GM23338 (cell line): ENCODE measurements around the gene LIPJ. TPM values are rescaled to one million over a fixed set of nuclear protein-coding genes. Genes with fewer than 3 reads are reported as not detected.

Source experiments
- ATAC-seq: fragments of 200-7000 bp; cut with Tn5 transposase; 3 replicates; pipeline ENCODE4 v1.9.1; 2020
- DNase-seq: peaks from one replicate; pipeline ENCODE4 v3.0.0-alpha.2; 2015; ENCODE audit warnings: low spot score
- H2AFZ ChIP-seq: fragments of 200-600 bp; sonication (generic); 2 replicates; pipeline ENCODE4 v1.8.0; 2016; ENCODE audit warnings: antibody characterized with exemption, mild to moderate bottlenecking, moderate library complexity
- H3F3A ChIP-seq: fragments of 200-600 bp; sonication (generic); replicated peaks from 2 replicates; pipeline ENCODE4 v1.8.0; 2017; ENCODE audit warnings: antibody characterized with exemption, mixed run types, low read depth
- H3K27ac ChIP-seq: fragments of 200-600 bp; sonication (generic); 2 replicates; pipeline ENCODE4 v1.6.1; 2016; ENCODE audit warnings: low read depth
- H3K27me3 ChIP-seq: fragments of 200-600 bp; sonication (generic); 2 replicates; pipeline ENCODE4 v1.8.0; 2016; ENCODE audit warnings: mild to moderate bottlenecking, mixed run types, moderate library complexity; ENCODE audit not compliant: insufficient read depth
- H3K36me3 ChIP-seq: fragments of 200-600 bp; sonication (generic); 2 replicates; pipeline ENCODE4 v1.8.0; 2016; ENCODE audit warnings: mild to moderate bottlenecking; ENCODE audit not compliant: insufficient read depth
- H3K4me1 ChIP-seq: fragments of 200-600 bp; sonication (generic); 2 replicates; pipeline ENCODE4 v1.8.0; 2016; ENCODE audit warnings: mild to moderate bottlenecking, moderate library complexity; ENCODE audit not compliant: insufficient read depth
- H3K4me2 ChIP-seq: fragments of 200-600 bp; sonication (generic); 2 replicates; pipeline ENCODE4 v1.7.1; 2017; ENCODE audit warnings: mixed run types
- H3K4me3 ChIP-seq: fragments of 200-600 bp; sonication (generic); 2 replicates; pipeline ENCODE4 v1.6.1; 2016; ENCODE audit warnings: mixed run types
- H3K79me2 ChIP-seq: fragments of 200-600 bp; sonication (generic); replicated peaks from 2 replicates; pipeline ENCODE4 v1.8.0; 2017; ENCODE audit warnings: mild to moderate bottlenecking; ENCODE audit not compliant: insufficient read depth
- H3K9me2 ChIP-seq: fragments of 200-600 bp; sonication (generic); 2 replicates; pipeline ENCODE4 v1.8.0; 2017; ENCODE audit not compliant: insufficient read depth
- H4K20me1 ChIP-seq: fragments of 200-600 bp; sonication (generic); replicated peaks from 2 replicates; pipeline ENCODE4 v1.8.0; 2017; ENCODE audit warnings: mild to moderate bottlenecking; ENCODE audit not compliant: insufficient read depth
- H3K27ac Mint-ChIP-seq: 2 replicates; pipeline ENCODE4 v1.8.0; 2020; ENCODE audit warnings: inconsistent platforms, mild to moderate bottlenecking, moderate library complexity, mixed read lengths
- H3K27me3 Mint-ChIP-seq: 3 replicates; pipeline ENCODE4 v1.8.0; 2022; ENCODE audit warnings: low read depth, mild to moderate bottlenecking, moderate library complexity, mixed read lengths, inconsistent platforms; ENCODE audit not compliant: insufficient read depth, poor library complexity
- H3K36me3 Mint-ChIP-seq: 3 replicates; pipeline ENCODE4 v1.8.0; 2021; ENCODE audit warnings: low read depth, mild to moderate bottlenecking, inconsistent platforms, moderate library complexity, mixed read lengths
- H3K4me1 Mint-ChIP-seq: 3 replicates; pipeline ENCODE4 v1.8.0; 2020; ENCODE audit warnings: mild to moderate bottlenecking, inconsistent platforms, mixed read lengths
- H3K4me3 Mint-ChIP-seq: 3 replicates; pipeline ENCODE4 v1.8.0; 2021; ENCODE audit warnings: moderate library complexity, mild to moderate bottlenecking, inconsistent platforms, mixed read lengths
- H3K9me3 Mint-ChIP-seq: 3 replicates; pipeline ENCODE4 v1.8.0; 2020; ENCODE audit warnings: moderate library complexity, mild to moderate bottlenecking, inconsistent platforms, mixed read lengths
- CREB1 ChIP-seq: fragments of 250-450 bp; sonication (Bioruptor Pico); IDR thresholded peaks from 2 replicates; pipeline ENCODE4 v1.5.0; 2020; ENCODE audit warnings: low read depth, mild to moderate bottlenecking, moderate library complexity
- CTCF ChIP-seq, 2 experiments: fragments of 200-600 bp in 1 of 2; sonication (generic) in 1 of 2; conservative IDR thresholded peaks; 2 replicates each; pipeline versions ENCODE4 v1.5.1 to v1.6.1; 2016 to 2017; ENCODE audit warnings: antibody characterized with exemption in 2 of 2, low read depth in 2 of 2, mild to moderate bottlenecking in 2 of 2, moderate library complexity in 1 of 2
- ETS1 ChIP-seq: IDR thresholded peaks from 2 replicates; pipeline ENCODE4 v1.6.1; 2016; ENCODE audit warnings: antibody characterized with exemption
- EZH2 ChIP-seq: fragments of 200-600 bp; sonication (generic); IDR thresholded peaks from one replicate; pipeline ENCODE4 v1.8.0; 2017; ENCODE audit warnings: antibody characterized with exemption, mild to moderate bottlenecking, low read depth; ENCODE audit not compliant: unreplicated experiment
- EZH2phosphoT487 ChIP-seq: fragments of 200-600 bp; sonication (generic); IDR thresholded peaks from one replicate; pipeline ENCODE4 v1.8.1; 2018; ENCODE audit warnings: antibody characterized with exemption; ENCODE audit not compliant: unreplicated experiment
- JUNB ChIP-seq: IDR thresholded peaks from one replicate; pipeline ENCODE4 v1.6.1; 2016; ENCODE audit warnings: antibody characterized with exemption; ENCODE audit not compliant: unreplicated experiment
- NANOG ChIP-seq: IDR thresholded peaks from 2 replicates; pipeline ENCODE4 v1.6.1; 2016; ENCODE audit warnings: antibody characterized with exemption, borderline replicate concordance
- POLR2AphosphoS5 ChIP-seq: IDR thresholded peaks from 2 replicates; pipeline ENCODE4 v1.6.1; 2016; ENCODE audit warnings: antibody characterized with exemption, low read depth
- REST ChIP-seq: IDR thresholded peaks from one replicate; pipeline ENCODE4 v1.6.1; 2018; ENCODE audit warnings: antibody characterized with exemption; ENCODE audit not compliant: unreplicated experiment
- STAT1 ChIP-seq: IDR thresholded peaks from one replicate; pipeline ENCODE4 v1.6.1; 2016; ENCODE audit warnings: antibody characterized with exemption; ENCODE audit not compliant: unreplicated experiment
- ZNF114 ChIP-seq: fragments of 250-450 bp; sonication (Bioruptor Pico); IDR thresholded peaks from 2 replicates; pipeline ENCODE4 v1.5.0; 2020; ENCODE audit warnings: mild to moderate bottlenecking, moderate library complexity
- ZNF331 ChIP-seq: fragments of 250-450 bp; sonication (Bioruptor Pico); IDR thresholded peaks from 2 replicates; pipeline ENCODE4 v1.5.0; 2020; ENCODE audit warnings: low read depth, mild to moderate bottlenecking, moderate library complexity
- ZNF462 ChIP-seq: fragments of 250-450 bp; sonication (Bioruptor Pico); IDR thresholded peaks from 2 replicates; pipeline ENCODE4 v1.5.0; 2020; ENCODE audit warnings: mild to moderate bottlenecking, moderate library complexity
- polyA plus RNA-seq: library from polyadenylated mRNA; unstranded; fragments of >200 nt; fragmentation: Nextera tagmentation; extraction: Ambion mirVana; gene quantifications from 2 replicates; pipeline ENCODE4 v1.2.1, GENCODE V29; 2016
- total RNA-seq: library from RNA; depleted of rRNA; stranded (reverse); fragments of >200 nt; shearing (Covaris generic); gene quantifications from 2 replicates; pipeline ENCODE4 v1.2.3, GENCODE V29; 2014

Gene LIPJ
- total and polyA plus RNA-seq, 2 experiments from 2014 or later: 0.14 TPM; not detected in 1

- no peak overlapping the region for H2AFZ ChIP-seq
- Mint-ChIP-seq H3K27me3 (no peaks in the 10 kb centered on the region), H3K27ac (no peak overlapping the region), H3K4me3 (no peak overlapping the region), H3K9me3 (peaks cover 29% of the 10 kb centered on the region), H3K4me1 (no peaks in the 10 kb centered on the region), H3K36me3 (peaks cover 4% of the 10 kb centered on the region; the same call in 1 of the 3 replicates)
- no peaks in the 10 kb centered on the region for H3K4me1 ChIP-seq
- no peaks in the 10 kb centered on the region for H4K20me1 ChIP-seq
- no peak for TF ChIP-seq ZNF462
- no peak for TF ChIP-seq ZNF331 (CRISPR knock-in tag)
- no peak for TF ChIP-seq ETS1
- TF ChIP-seq POLR2AphosphoS5: no peak
- TF ChIP-seq EZH2: no peak
- TF ChIP-seq ZNF114: no peak
- TF ChIP-seq NANOG: no peak
- TF ChIP-seq CTCF (conservative IDR thresholded peaks at IDR 0.05; ENCODE audit: low read depth in 2 of 2): no peak
- TF ChIP-seq REST: no peak
- TF ChIP-seq EZH2phosphoT487: no peak
- TF ChIP-seq CREB1 (CRISPR knock-in tag): no peak
- TF ChIP-seq JUNB: no peak
- no peak for TF ChIP-seq STAT1
- no peaks in the 10 kb centered on the region for H3F3A ChIP-seq
- H3K79me2 ChIP-seq: no peaks in the 10 kb centered on the region
- peaks cover 9% of the 10 kb centered on the region for H3K9me2 ChIP-seq
- H3K27me3 ChIP-seq: no peaks in the 10 kb centered on the region
- no peak overlapping the region for H3K27ac ChIP-seq
- ATAC-seq (no peak), DNase-seq (no peak)
- no peak overlapping the region for H3K4me3 ChIP-seq
- H3K4me2 ChIP-seq: no peak overlapping the region
- H3K36me3 ChIP-seq: no peaks in the 10 kb centered on the region
Observed at GRCh38 chr10:88640186-88640585, 53.6 kb downstream of the LIPJ start.
